Measurements from ENCODE around the gene AGPAT2.

AGPAT2 gene

DNA sequence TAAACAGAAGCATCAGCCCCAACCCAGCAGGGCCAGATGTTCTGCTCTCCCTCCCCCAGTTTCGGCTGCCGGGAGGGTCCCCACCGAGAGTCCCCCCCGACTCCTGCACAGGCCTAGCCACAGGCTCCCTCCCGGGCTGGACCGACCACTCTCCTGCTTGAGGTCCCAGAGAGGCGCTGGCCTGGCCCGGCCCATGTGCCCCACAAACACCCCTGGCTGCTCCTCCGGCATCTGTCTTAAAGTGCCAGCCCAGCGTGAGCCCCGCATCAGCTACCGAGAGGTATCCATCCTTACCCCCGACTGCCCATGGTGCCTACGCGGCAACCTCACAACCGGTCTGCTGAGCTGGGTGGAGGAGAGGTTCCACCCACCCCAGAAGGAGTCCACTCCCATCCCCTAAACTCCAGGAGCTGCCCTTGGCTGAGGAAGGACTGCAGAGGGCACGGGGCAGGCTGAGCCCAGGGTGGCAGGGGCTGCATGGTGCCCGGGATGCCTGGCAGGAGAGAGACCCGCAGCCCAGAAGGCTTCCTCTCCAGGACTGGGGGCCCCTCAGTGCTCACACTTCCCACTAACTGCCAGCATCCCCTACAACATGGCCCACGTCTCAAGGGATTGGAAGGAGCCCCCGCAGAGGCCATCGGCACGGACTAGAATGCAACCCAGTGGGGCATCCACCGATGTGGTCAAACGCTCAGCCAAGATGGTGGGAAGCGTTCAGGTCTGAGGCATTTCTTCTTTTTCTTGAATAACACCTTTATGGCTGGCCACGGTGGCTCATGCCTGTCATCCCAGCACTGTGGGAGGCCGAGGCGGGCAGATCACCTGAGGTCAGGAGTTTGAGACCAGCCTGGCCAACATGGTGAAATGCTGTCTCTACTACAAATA, 40.2 kb downstream of the AGPAT2 start:
- no peak for TF ChIP-seq EZH2 (IDR thresholded peaks at IDR 0.05; ENCODE audit: borderline replicate concordance, low read depth, low read length, severe bottlenecking)
- TF ChIP-seq, protein P1, sequence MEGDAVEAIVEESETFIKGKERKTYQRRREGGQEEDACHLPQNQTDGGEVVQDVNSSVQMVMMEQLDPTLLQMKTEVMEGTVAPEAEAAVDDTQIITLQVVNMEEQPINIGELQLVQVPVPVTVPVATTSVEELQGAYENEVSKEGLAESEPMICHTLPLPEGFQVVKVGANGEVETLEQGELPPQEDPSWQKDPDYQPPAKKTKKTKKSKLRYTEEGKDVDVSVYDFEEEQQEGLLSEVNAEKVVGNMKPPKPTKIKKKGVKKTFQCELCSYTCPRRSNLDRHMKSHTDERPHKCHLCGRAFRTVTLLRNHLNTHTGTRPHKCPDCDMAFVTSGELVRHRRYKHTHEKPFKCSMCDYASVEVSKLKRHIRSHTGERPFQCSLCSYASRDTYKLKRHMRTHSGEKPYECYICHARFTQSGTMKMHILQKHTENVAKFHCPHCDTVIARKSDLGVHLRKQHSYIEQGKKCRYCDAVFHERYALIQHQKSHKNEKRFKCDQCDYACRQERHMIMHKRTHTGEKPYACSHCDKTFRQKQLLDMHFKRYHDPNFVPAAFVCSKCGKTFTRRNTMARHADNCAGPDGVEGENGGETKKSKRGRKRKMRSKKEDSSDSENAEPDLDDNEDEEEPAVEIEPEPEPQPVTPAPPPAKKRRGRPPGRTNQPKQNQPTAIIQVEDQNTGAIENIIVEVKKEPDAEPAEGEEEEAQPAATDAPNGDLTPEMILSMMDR (IDR thresholded peaks at IDR 0.05; ENCODE audit: borderline replicate concordance, extremely low read depth, low read length, poor library complexity, severe bottlenecking), result no peak
- no peak for DNase-seq
- H3K4me3 ChIP-seq (ENCODE audit: low read depth in 1 of 2, low read length in 2 of 2), result no peak overlapping the region
- H3K4me2 ChIP-seq (ENCODE audit: insufficient read depth, low read length), result no peak overlapping the region
- peaks cover 10% of the 10 kb centered on the region for H3K4me1 ChIP-seq (ENCODE audit: insufficient read depth, low read length)
- H3K27me3 ChIP-seq (ENCODE audit: insufficient read depth, low read length, poor library complexity), result peaks cover 2% of the 10 kb centered on the region
- no peak overlapping the region for H3K27ac ChIP-seq (ENCODE audit: low read length)
- H3K9ac ChIP-seq (ENCODE audit: low read depth, low read length), result no peak overlapping the region
- no peak for ATAC-seq (ENCODE audit: insufficient read depth, low read depth)
- H3K9me3 ChIP-seq (ENCODE audit: insufficient read depth, low read length, severe bottlenecking), result no peaks in the 10 kb centered on the region
- H3K36me3 ChIP-seq (ENCODE audit: insufficient read depth, low read length), result no peaks in the 10 kb centered on the region
- no peak overlapping the region for H2AFZ ChIP-seq (ENCODE audit: low read depth, low read length)
- no peaks in the 10 kb centered on the region for H3K79me2 ChIP-seq (ENCODE audit: insufficient read depth, low read length)
- H4K20me1 ChIP-seq (ENCODE audit: insufficient read depth, low read length), result no peaks in the 10 kb centered on the region

- ATAC-seq (ENCODE audit: insufficient read depth, low read depth) (no peak), DNase-seq (no peak)
- Histone ChIP-seq H3K27ac (ENCODE audit: low read length) (no peak overlapping the region), H3K27me3 (ENCODE audit: insufficient read depth, low read length, poor library complexity) (peaks cover 2% of the 10 kb centered on the region), H3K36me3 (ENCODE audit: insufficient read depth, low read length) (no peaks in the 10 kb centered on the region), H3K4me2 (ENCODE audit: insufficient read depth, low read length) (no peak overlapping the region), H3K4me3 (ENCODE audit: low read depth in 1 of 2, low read length in 2 of 2) (no peak overlapping the region), H3K4me1 (ENCODE audit: insufficient read depth, low read length) (peaks cover 10% of the 10 kb centered on the region), H4K20me1 (ENCODE audit: insufficient read depth, low read length) (no peaks in the 10 kb centered on the region), H3K9ac (ENCODE audit: low read depth, low read length) (no peak overlapping the region), H3K79me2 (ENCODE audit: insufficient read depth, low read length) (no peaks in the 10 kb centered on the region), H3K9me3 (ENCODE audit: insufficient read depth, low read length, severe bottlenecking) (no peaks in the 10 kb centered on the region), H2AFZ (ENCODE audit: low read depth, low read length) (no peak overlapping the region)
- no peak for TF ChIP-seq EZH2 (IDR thresholded peaks at IDR 0.05; ENCODE audit: borderline replicate concordance, low read depth, low read length, severe bottlenecking)
- TF ChIP-seq, protein P1 (IDR thresholded peaks at IDR 0.05; ENCODE audit: borderline replicate concordance, extremely low read depth, low read length, poor library complexity, severe bottlenecking), result no peak
Measured at GRCh38 chr9:136645903-136646754, 41.1 kb downstream of the AGPAT2 start.

DNA sequence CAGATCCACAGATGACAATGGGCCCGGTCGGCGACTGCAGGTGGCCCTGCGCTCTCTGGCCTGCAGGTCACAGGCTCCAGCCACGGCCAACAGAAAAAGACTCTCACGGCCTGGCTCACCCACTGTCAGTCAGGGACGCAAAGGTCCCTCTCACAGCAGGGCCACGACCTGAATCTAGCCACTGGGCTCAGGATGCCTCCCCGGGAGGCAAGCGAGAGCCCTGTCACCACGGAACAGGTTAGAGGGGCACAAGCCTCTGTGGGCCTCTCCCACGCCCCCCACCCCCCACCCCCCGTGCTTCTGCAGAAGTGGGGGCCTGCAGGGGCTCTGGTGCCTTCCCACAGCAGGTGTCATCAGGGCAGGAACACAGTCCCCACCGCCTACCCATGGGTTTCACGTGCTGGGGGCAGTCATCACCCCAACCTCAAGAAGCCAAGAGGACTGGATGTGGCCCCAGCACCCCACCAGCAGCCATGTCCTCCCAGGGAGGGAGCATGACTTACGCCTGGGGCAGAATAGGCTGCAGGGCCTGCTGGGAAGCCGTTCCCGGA, 41.8 kb downstream of the AGPAT2 start:
- H2AFZ ChIP-seq (ENCODE audit: low read depth, low read length), result no peak overlapping the region
- peaks cover 10% of the 10 kb centered on the region for H3K4me1 ChIP-seq (ENCODE audit: insufficient read depth, low read length)
- no peaks in the 10 kb centered on the region for H3K79me2 ChIP-seq (ENCODE audit: insufficient read depth, low read length)
- TF ChIP-seq, protein P1 (IDR thresholded peaks at IDR 0.05; ENCODE audit: borderline replicate concordance, extremely low read depth, low read length, poor library complexity, severe bottlenecking), result no peak
- no peak for TF ChIP-seq EZH2 (IDR thresholded peaks at IDR 0.05; ENCODE audit: borderline replicate concordance, low read depth, low read length, severe bottlenecking)
- no peak overlapping the region for H3K9ac ChIP-seq (ENCODE audit: low read depth, low read length)
- DNase-seq (no peak), ATAC-seq (ENCODE audit: insufficient read depth, low read depth) (no peak)
- no peak overlapping the region for H3K4me3 ChIP-seq (ENCODE audit: low read depth in 1 of 2, low read length in 2 of 2)
- no peak overlapping the region for H3K4me2 ChIP-seq (ENCODE audit: insufficient read depth, low read length)
- no peaks in the 10 kb centered on the region for H3K36me3 ChIP-seq (ENCODE audit: insufficient read depth, low read length)
- no peaks in the 10 kb centered on the region for H4K20me1 ChIP-seq (ENCODE audit: insufficient read depth, low read length)
- no peak overlapping the region for H3K27ac ChIP-seq (ENCODE audit: low read length)
- H3K9me3 ChIP-seq (ENCODE audit: insufficient read depth, low read length, severe bottlenecking), result no peaks in the 10 kb centered on the region
- H3K27me3 ChIP-seq (ENCODE audit: insufficient read depth, low read length, poor library complexity), result peaks cover 2% of the 10 kb centered on the region

All from DND-41 (cell line).